Heart left ventricle (tissue), 16 donors: Measurements from ENCODE around the gene EXOC2. TPM values are rescaled to one million over a fixed set of nuclear protein-coding genes. Genes with fewer than 3 reads are reported as not detected.

Experiments used
- ATAC-seq, 4 donors: fragments of 200-7000 bp; cut with Tn5 transposase; one replicate each; pipeline ENCODE4 v1.9.1; 2020 to 2022; ENCODE audit warnings: moderate library complexity in 4 of 4, mild to moderate bottlenecking in 3 of 4, moderate number of reproducible peaks in 1 of 4
- DNase-seq, 5 donors: peaks; one replicate each; pipeline ENCODE4 v3.0.0-alpha.2; 2020
- H3K27ac ChIP-seq, 12 donors: fragments of 200-600 bp; sonication (generic) in 4 of 12; one replicate each; pipeline versions ENCODE4 v1.5.0 to v1.8.0; 2016 to 2022; ENCODE audit warnings: mild to moderate bottlenecking in 2 of 12
- H3K27me3 ChIP-seq, 9 donors: fragments of 200-600 bp; sonication (generic) in 2 of 9; one replicate each; pipeline versions ENCODE4 v1.5.1 to v1.8.0; 2016 to 2022; ENCODE audit warnings: mild to moderate bottlenecking in 3 of 9
- H3K36me3 ChIP-seq, 9 donors: fragments of 200-600 bp; sonication (generic) in 2 of 9; one replicate each; pipeline versions ENCODE4 v1.5.0 to v1.8.0; 2018 to 2022; ENCODE audit warnings: mild to moderate bottlenecking in 2 of 9
- H3K4me1 ChIP-seq, 12 donors: fragments of 200-600 bp; sonication (generic) in 4 of 12; one replicate each; pipeline versions ENCODE4 v1.5.0 to v1.8.0; 2016 to 2022; ENCODE audit warnings: mild to moderate bottlenecking in 3 of 12
- H3K4me3 ChIP-seq, 12 donors: fragments of 200-600 bp; sonication (generic) in 4 of 12; one replicate each; pipeline versions ENCODE4 v1.5.0 to v1.8.0; 2017 to 2022; ENCODE audit warnings: mild to moderate bottlenecking in 9 of 12, moderate library complexity in 4 of 12
- H3K9me3 ChIP-seq, 12 donors: fragments of 200-600 bp; sonication (generic) in 4 of 12; one replicate each; pipeline versions ENCODE4 v1.5.0 to v1.8.0; 2016 to 2022; ENCODE audit warnings: mild to moderate bottlenecking in 1 of 12
- POLR2A ChIP-seq, 2 donors: fragments of 450-650 bp; IDR thresholded peaks; one replicate each; pipeline ENCODE4 v1.6.1; 2017; ENCODE audit warnings: antibody characterized with exemption in 2 of 2, mild to moderate bottlenecking in 2 of 2, moderate library complexity in 2 of 2
- WGBS, 4 donors: extraction: QIAGEN DNeasy Blood & Tissue Kit in 2 of 4; methylation state at CpG; one replicate each; pipeline versions ENCODE4 v1.1.5 to v1.1.7; 2013 to 2018; 5-methylcytosine and 5-hydroxymethylcytosine counted together
- intact Hi-C, 10 donors: fragments of 100-400 bp; cut with DNase I; formaldehyde crosslinking; loops; one replicate each; pipeline versions ENCODE4 v1.11.1 to v1.14.2; 2022
- polyA plus RNA-seq, 2 donors: library from polyadenylated mRNA; stranded (reverse); fragments of 200-250 nt; gene quantifications; one replicate each; pipeline ENCODE4 v1.2.3, GENCODE V29; 2013
- total RNA-seq, 9 donors: library from RNA; depleted of rRNA in 2 of 9; stranded (reverse); fragments of >200 nt in 2 of 9; fragmentation: NEBNext Ultra II Directional in 3 of 9; extraction: Animal tissue kit (Norgen Biotek cat#: 25700) in 3 of 9; gene quantifications; one replicate each; pipeline versions ENCODE4 v1.1.0 to v1.2.4, GENCODE V29; 2016 to 2023
- TF ChIP-seq, protein P1 (sequence below), 12 donors: fragments of 200-600 bp; sonication (generic) in 4 of 12; IDR thresholded peaks; one replicate each; pipeline versions ENCODE4 v1.5.0 to v1.8.0; 2018 to 2022; ENCODE audit warnings: antibody characterized with exemption in 12 of 12, mild to moderate bottlenecking in 5 of 12
- donor health status: ischemic (EF 13 %, LVEDD 7.1; RV severe dilation, severe dysfunction).
- donor health status: healthy with polysubstance abuse.
- donor health status: DM: no; HTN: yes; CAD: no.
- donor health status: DM: no; HTN: no; CAD: no.
- donor health status: ischemic (EF 25% LVEDD 6.9; RV normal size, moderate dysfunction).
- donor health status: ischemic (EF 25% LVEDD 5.7; RV mildly dilated, moderate dysfunction).
- donor health status: healthy.
- donor health status: DM: yes; HTN: yes; CAD: no.
- donor health status: ischemic (EF 35%, LVEDD 5.7; RV mildly dilated, moderate dysfunction).
- donor health status: nonischemic (EF 11% LVEDD 7.7; RV severe dilation, severe dysfunction).
- donor health status: DM: yes; HTN: yes; CAD: no.
- donor health status: PGD.
- donor health status: ischemic (EF 29% LVEDD 5.4; RV normal size, mild dysfunction).
- donor health status: nonischemic (EF 23%, LVEDD 6.1; RV moderate dilation, normal function).

Gene EXOC2
- total and polyA plus RNA-seq, 11 donors, result 4.4 to 23.0 (median 12.5) TPM

DNA sequence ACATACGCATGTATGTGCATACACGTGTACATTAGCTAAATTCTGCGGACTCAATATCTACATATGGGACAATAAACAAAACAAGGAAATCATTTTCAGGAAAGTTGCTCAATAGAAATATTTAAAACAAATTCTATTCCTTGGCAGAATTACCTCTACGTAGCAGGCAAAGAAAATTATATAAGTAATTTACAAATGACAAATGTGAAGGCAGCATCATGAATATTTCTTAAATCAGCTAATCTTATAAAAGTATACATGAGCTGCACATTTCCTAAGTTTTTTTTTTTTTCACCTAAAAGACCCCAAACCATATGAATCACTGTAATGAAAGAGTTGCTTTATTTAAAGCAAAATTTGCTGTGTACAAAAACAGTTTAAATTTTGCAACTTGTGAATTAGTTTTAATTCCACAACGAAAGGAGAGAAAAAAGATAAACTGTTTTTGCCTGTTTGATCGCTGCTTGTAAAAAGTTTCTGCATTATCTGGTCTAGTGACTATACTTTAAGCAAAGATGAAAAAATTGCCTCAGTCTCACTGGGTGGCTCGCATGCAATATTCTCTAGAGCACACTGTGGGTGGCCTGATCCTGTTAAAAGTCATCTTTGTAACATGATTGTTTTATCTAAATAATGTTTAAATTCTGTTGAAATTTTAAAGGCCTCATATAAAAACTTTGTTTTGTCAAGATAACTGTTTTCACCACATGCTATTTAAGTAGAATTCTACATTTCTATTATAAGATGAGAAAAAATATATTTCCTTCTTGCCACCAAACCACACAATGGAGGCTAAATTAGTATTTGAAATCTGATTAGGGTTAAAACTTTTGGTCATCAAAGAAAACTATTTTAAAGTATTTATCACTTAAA is 93.1 kb downstream of the EXOC2 start:
- intact Hi-C loops, result loop anchor here in 6 of 10 donors (10.0 kb wide), 6 partner anchors 85 to 835 kb away; partner anchors contain the start of gene FOXF2 (in 1 of the 6)

GRCh38 chr6:593907-594212 is 99.1 kb downstream of the EXOC2 start:
- Histone ChIP-seq H3K4me3 (no peak overlapping the region), H3K27me3 (no peaks in the 10 kb centered on the region), H3K4me1 (peaks cover 0 to 3% (median 0%) of the 10 kb centered on the region in 12 donors), H3K36me3 (peaks cover 0 to 66% (median 45%) of the 10 kb centered on the region in 9 donors), H3K9me3 (no peaks in the 10 kb centered on the region), H3K27ac (peak overlapping the region in 1 of 12 donors; percentile 45)
- 37 to 86% (median 65%) methylated on average over 2 of the region's 2 CpGs for WGBS, 4 donors
- intact Hi-C loops, result loop anchor here (1.0 to 10.0 kb wide), 14 partner anchors 91 to 843 kb away; partner anchors contain the start of gene FOXF2 (in 1 of the 10)
- ATAC-seq (no peak), DNase-seq (no peak)
- no peak for TF ChIP-seq POLR2A (IDR thresholded peaks at IDR 0.05)
- TF ChIP-seq, protein P1, sequence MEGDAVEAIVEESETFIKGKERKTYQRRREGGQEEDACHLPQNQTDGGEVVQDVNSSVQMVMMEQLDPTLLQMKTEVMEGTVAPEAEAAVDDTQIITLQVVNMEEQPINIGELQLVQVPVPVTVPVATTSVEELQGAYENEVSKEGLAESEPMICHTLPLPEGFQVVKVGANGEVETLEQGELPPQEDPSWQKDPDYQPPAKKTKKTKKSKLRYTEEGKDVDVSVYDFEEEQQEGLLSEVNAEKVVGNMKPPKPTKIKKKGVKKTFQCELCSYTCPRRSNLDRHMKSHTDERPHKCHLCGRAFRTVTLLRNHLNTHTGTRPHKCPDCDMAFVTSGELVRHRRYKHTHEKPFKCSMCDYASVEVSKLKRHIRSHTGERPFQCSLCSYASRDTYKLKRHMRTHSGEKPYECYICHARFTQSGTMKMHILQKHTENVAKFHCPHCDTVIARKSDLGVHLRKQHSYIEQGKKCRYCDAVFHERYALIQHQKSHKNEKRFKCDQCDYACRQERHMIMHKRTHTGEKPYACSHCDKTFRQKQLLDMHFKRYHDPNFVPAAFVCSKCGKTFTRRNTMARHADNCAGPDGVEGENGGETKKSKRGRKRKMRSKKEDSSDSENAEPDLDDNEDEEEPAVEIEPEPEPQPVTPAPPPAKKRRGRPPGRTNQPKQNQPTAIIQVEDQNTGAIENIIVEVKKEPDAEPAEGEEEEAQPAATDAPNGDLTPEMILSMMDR (IDR thresholded peaks at IDR 0.05), result no peak

More for the DNA sequence above, 93.1 kb downstream of the EXOC2 start:
- H3K9me3 ChIP-seq, result no peaks in the 10 kb centered on the region
- ATAC-seq, result no peak
- no peaks in the 10 kb centered on the region for H3K27me3 ChIP-seq
- TF ChIP-seq, protein P1 (IDR thresholded peaks at IDR 0.05), result no peak
- TF ChIP-seq POLR2A (IDR thresholded peaks at IDR 0.05), result no peak
- H3K4me3 ChIP-seq, result no peak overlapping the region
- peaks cover 0 to 45% (median 35%) of the 10 kb centered on the region in 9 donors for H3K36me3 ChIP-seq
- H3K4me1 ChIP-seq, result no peaks in the 10 kb centered on the region
- H3K27ac ChIP-seq, result no peak overlapping the region
- no peak for DNase-seq
- 94 to 96% (median 95%) methylated on average over 7 of the region's 7 CpGs for WGBS, 4 donors

DNA sequence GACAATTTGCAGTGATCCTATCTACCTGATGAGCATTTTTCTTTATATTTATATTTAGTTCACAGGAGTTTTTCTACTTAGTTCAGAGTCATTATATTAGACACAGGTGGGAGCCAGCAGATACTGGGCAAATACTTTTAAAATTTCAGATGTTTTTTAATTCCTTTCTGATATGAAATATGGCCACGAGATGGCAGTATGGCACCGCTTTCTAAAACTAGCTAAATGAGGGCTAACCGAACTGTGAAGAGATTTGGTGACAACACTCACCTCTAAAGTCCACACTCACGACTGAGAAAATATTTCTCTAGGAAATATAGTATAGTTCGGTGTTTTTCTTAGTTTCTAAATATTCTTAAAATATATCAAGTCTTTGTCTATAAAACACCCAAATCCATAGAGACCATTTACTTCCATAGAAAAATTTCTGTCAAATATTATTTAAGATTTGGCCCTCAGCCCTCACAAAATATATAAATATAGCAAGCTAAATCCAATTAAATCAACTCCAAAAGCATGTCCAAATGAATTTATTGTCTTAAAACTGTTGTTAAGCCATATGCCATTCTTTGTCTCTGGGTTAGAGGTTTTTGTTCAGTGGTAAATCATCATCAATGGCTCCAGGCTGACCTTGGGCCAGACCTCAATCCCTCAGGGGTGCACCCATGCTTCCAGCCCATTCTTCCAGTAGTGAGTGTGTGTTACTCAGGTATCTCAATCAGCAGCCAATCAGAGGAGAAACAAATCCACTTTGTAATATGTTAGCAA is 99.6 kb downstream of the EXOC2 start:
- TF ChIP-seq, protein P1 (IDR thresholded peaks at IDR 0.05), result peak; percentile 67 to 82 (median 75)
- TF ChIP-seq POLR2A (IDR thresholded peaks at IDR 0.05), result no peak
- ATAC-seq (no peak), DNase-seq (peak in 3 of 5 donors; percentile 41 to 51 (median 44))
- H3K4me3 ChIP-seq, result no peak overlapping the region
- H3K4me1 ChIP-seq, result peaks cover 0 to 3% (median 0%) of the 10 kb centered on the region in 12 donors
- intact Hi-C loops, result loop anchor here (1.0 to 10.0 kb wide), 14 partner anchors 91 to 844 kb away; partner anchors contain the start of gene FOXF2 (in 1 of the 10)
- no peaks in the 10 kb centered on the region for H3K9me3 ChIP-seq
- WGBS, 4 donors, result 5 to 9% (median 7%) methylated on average over 5 of the region's 5 CpGs
- H3K27me3 ChIP-seq, result no peaks in the 10 kb centered on the region
- H3K36me3 ChIP-seq, result peaks cover 0 to 68% (median 40%) of the 10 kb centered on the region in 9 donors
- peak overlapping the region in 1 of 12 donors; percentile 45 for H3K27ac ChIP-seq
